RWPE1 (cell line): Measurements from ENCODE around the gene TAF11L14.
"Not testable (repeated sequence)": the region's sequence is repeated elsewhere in the genome, so short reads cannot be mapped to it uniquely, and the experiment has no call there.

Experiments
- CTCF ChIA-PET: fragments of 350-600 bp; sonication (Branson Sonifier 250); formaldehyde crosslinking; extraction: SDS; loops from one replicate; lab custom pipeline; 2021; lab: Yijun Ruan, JAX
- POLR2A ChIA-PET: fragments of 400-600 bp; formaldehyde crosslinking; extraction: SDS; loops from one replicate; lab custom pipeline; 2020; ENCODE audit warnings: antibody characterized with exemption; ENCODE audit not compliant: low non-redundant PET; lab: Yijun Ruan, JAX
- DNase-seq: peaks from one replicate; pipeline ENCODE4 v3.0.0; 2012; ENCODE audit warnings: low spot score
- H3K27ac ChIP-seq: fragments of 450-650 bp; 2 replicates; pipeline ENCODE4 v1.5.1; 2017
- CTCF ChIP-seq: fragments of 450-650 bp; conservative IDR thresholded peaks from 2 replicates; pipeline ENCODE4 v1.5.1; 2017; ENCODE audit warnings: low read depth, mild to moderate bottlenecking

Gene TAF11L14

DNA sequence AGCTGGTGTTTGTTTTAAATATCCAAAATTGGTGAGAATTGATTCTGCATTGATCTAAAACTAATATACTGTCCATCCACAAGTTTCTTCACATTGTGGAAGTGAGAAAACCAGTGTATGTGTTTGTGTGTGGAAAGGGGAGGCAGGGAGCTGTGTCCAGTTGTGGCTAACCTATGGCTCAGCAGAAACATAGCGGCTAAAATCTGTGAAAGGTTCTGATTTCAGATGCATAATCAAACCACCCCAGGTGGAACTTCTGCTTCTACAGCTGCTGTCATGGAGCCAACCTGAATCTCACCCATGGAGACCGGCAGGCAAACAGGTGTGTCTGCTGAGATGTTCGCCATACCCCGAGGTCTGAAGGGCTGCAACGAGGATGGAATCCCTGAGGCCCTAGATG, at the start of gene TAF11L14:
Gene TAF11L14, plus strand, starts transcription at position 301 of the 400 bp plus-strand sequence.
- no peak within 1 kb of the TSS for H3K27ac ChIP-seq
- no peak for TF ChIP-seq CTCF
- ChIA-PET POLR2A (no interaction called here), CTCF (no interaction called here)
- no peak for DNase-seq

DNA sequence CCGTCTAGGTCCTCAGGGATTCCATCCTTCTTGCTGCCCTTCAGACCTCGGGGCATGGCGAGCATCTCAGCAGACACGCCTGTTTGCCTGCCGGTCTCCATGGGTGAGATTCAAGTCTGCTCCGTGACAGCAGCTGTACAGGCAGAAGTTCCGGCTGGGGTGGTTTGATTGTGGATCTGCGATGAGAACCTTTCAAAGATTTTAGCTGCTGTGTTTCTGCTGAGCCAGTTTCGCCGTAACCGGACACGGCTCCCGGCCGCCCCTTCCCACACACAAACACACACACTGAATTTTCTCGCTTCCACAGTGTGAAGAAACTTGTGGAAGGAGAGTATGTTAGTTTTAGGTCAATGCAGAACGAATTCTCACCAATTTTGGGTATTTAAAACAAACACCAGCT, 48.6 kb upstream of the TAF11L14 start, which contains the start of gene TAF11L7:
Gene TAF11L7, minus strand, starts transcription at position 101 of the 400 bp plus-strand sequence.
- CTCF ChIA-PET, result not testable (repeated sequence)

DNA sequence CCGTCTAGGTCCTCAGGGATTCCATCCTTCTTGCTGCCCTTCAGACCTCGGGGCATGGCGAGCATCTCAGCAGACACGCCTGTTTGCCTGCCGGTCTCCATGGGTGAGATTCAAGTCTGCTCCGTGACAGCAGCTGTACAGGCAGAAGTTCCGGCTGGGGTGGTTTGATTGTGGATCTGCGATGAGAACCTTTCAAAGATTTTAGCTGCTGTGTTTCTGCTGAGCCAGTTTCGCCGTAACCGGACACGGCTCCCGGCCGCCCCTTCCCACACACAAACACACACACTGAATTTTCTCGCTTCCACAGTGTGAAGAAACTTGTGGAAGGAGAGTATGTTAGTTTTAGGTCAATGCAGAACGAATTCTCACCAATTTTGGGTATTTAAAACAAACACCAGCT, 43.4 kb upstream of the TAF11L14 start, which contains the start of gene TAF11L8:
Gene TAF11L8, minus strand, starts transcription at position 101 of the 400 bp plus-strand sequence.
- H3K27ac ChIP-seq, CTCF ChIA-PET, POLR2A ChIA-PET, DNase-seq: not testable (repeated sequence)

More for the DNA sequence above, 48.6 kb upstream of the TAF11L14 start, which contains the start of gene TAF11L7:
- H3K27ac ChIP-seq, DNase-seq, POLR2A ChIA-PET: not testable (repeated sequence)

DNA sequence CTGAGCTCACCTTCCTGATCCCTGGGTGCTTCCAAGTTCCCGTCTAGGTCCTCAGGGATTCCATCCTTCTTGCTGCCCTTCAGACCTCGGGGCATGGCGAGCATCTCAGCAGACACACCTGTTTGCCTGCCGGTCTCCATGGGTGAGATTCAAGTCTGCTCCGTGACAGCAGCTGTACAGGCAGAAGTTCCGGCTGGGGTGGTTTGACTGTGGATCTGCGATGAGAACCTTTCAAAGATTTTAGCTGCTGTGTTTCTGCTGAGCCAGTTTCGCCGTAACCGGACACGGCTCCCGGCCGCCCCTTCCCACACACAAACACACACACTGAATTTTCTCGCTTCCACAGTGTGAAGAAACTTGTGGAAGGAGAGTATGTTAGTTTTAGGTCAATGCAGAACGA, 40.0 kb upstream of the TAF11L14 start, which contains the start of gene TAF11L9:
Gene TAF11L9, minus strand, starts transcription at position 140 of the 400 bp plus-strand sequence.
- POLR2A ChIA-PET, DNase-seq, H3K27ac ChIP-seq, CTCF ChIA-PET: not testable (repeated sequence)

DNA sequence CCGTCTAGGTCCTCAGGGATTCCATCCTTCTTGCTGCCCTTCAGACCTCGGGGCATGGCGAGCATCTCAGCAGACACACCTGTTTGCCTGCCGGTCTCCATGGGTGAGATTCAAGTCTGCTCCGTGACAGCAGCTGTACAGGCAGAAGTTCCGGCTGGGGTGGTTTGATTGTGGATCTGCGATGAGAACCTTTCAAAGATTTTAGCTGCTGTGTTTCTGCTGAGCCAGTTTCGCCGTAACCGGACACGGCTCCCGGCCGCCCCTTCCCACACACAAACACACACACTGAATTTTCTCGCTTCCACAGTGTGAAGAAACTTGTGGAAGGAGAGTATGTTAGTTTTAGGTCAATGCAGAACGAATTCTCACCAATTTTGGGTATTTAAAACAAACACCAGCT, 36.5 kb upstream of the TAF11L14 start, which contains the start of gene TAF11L10:
Gene TAF11L10, minus strand, starts transcription at position 101 of the 400 bp plus-strand sequence.
- POLR2A ChIA-PET, CTCF ChIA-PET, DNase-seq: not testable (repeated sequence)

DNA sequence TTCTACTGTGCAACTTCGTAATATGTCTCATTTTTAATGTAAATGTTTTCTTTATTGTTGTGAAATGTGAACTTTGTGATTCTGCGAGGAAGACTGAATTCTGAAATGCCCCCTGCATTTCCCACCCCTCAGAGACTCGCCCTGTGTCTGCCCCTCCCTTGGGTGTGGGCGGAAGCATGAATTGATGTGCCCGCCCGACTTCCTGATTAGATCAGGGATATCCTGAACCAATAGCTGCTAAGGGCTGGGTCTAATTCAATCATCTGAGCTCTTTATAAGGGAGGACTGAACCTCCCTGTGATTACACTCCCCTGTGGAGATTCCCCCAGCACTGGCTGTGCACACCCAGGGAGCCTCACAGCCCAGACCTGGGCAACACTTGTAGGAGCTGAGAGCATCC, 30.4 kb upstream of the TAF11L14 start, which contains the start of gene TAF11L11:
Gene TAF11L11, plus strand, starts transcription at position 304 of the 400 bp plus-strand sequence.
- POLR2A ChIA-PET, CTCF ChIA-PET, H3K27ac ChIP-seq, DNase-seq: not testable (repeated sequence)

More for the DNA sequence above, 36.5 kb upstream of the TAF11L14 start, which contains the start of gene TAF11L10:
- not testable (repeated sequence) for H3K27ac ChIP-seq

DNA sequence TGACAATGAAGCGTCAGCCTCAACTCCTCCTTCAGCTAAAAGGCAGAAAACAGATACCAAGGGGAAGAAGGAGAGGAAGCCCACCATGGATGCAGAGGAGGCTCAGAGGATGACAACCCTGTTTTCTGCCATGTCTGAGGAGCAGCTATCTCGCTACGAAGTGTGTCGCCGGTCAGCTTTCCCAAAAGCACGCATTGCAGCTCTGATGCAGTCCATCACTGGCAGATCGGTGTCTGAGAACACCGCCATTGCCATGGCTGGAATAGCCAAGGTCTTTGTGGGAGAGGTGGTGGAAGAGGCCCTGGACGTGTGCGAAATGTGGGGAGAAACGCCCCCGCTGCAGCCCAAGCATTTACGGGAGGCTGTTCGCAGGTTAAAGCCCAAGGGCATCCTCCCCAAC, 29.3 kb upstream of the TAF11L14 start:
- ChIA-PET POLR2A (no interaction called here), CTCF (no interaction called here)
- DNase-seq, result no peak
- TF ChIP-seq CTCF, result no peak
- no peak overlapping the region for H3K27ac ChIP-seq

GRCh38 chr5:17607461-17607860, 26.8 kb upstream of the TAF11L14 start:
- H3K27ac ChIP-seq, POLR2A ChIA-PET, CTCF ChIA-PET, DNase-seq: not testable (repeated sequence)

DNA sequence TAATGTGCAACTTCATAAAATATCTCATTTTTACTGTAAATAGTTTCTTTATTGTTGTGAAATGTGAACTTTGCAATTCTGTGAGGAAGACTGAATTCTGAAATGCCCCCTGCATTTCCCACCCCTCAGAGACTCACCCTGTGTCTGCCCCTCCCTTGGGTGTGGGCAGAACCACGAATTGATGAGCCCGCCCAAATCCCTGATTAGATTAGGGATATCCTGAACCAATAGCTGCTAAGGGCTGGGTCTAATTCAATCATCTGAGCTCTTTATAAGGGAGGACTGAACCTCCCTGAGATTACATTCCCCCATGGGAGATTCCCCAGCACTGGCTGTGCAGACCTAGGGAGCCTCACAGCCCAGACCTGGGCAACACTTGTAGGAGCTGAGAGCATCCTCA, 24.2 kb upstream of the TAF11L14 start, which contains the start of gene TAF11L12:
Gene TAF11L12, plus strand, starts transcription at position 301 of the 400 bp plus-strand sequence.
- POLR2A ChIA-PET, H3K27ac ChIP-seq, CTCF ChIA-PET, DNase-seq: not testable (repeated sequence)

GRCh38 chr5:17614872-17615605, 19.2 kb upstream of the TAF11L14 start:
- POLR2A ChIA-PET, result no interaction called here
- no peak for TF ChIP-seq CTCF
- no peak for DNase-seq
- CTCF ChIA-PET, result no interaction called here
- no peak overlapping the region for H3K27ac ChIP-seq
